ENCODE results near the gene CCDC171.
"Not testable (repeated sequence)": the region's sequence is repeated elsewhere in the genome, so short reads cannot be mapped to it uniquely, and the experiment has no call there.

Gene CCDC171

DNA sequence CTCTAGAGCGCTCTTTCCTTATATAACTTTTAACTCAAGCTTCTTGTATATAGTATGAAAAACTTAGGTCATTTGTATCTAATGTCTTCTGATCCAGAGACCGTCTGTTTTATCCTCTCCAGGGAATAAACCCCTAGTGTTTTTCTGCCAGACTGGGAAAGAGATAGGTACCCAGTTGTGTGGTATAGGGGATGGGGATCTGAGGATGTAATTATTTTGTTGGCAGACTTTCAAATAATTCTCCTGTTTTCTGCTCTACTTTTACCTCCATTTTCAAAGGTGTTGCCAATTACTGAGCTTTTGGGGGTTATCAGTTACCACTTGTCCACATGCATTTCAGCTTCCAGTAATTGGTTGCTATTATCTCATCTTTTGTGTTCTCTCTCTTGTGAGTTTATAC, 17.9 kb downstream of the CCDC171 start:
- DNase-seq, result peak in 1 of 3 experiments; percentile 60

DNA sequence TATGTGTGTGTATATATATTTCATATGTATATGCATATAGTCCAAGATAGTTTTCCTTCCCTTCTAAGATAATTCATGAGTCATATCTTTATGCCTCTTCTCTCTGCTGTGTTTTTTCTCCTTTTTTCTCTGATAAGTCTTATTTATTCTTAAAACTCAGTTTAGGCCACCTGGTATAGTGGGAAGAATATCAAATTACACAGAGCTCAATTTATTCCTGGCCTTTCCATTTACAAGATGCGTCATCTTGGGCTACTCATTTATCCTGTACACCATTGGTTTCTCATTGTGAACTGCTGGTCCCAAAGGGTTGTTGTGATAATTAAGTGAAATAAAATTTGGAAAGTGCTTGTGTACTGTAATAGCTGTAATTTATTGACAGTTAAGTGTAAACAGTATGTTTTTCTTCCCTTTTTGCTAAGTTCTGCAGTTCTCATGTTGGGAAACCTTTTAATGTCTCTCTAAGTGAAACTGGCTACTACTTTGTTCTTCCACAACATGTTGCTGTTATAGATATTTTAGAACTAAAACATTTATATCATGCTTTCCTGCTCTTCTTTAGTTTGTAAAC, 19.4 kb downstream of the CCDC171 start:
- peak in 1 of 3 experiments; percentile 53 for DNase-seq

- DNase-seq, result peak in 1 of 3 experiments; percentile 39
These were observed 23.7 kb downstream of the CCDC171 start for GRCh38 chr9:15576350-15577050.

GRCh38 chr9:15578714-15579113, 25.9 kb downstream of the CCDC171 start:
- DNase-seq, result no peak

DNA sequence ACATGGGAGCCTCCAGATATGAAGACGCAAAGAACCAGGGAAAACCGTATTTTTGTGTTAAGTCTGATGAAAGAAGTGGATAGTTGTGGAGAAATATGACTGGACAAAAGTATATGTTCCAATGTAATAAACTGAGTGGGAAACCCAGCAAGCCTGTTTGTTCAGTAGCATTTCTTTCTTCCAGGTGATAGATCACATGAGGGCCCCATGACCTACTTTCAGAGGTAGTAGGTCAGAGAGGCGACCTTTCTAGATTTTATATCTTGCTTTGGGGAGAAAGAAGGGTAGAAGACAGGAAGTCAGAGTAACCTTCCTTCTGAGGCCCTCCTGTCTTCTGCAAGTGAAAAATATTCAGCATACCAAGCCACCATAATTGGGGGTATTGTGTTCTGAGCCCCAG, 31.5 kb downstream of the CCDC171 start:
- no peak for DNase-seq

GRCh38 chr9:15592317-15592716, 39.5 kb downstream of the CCDC171 start:
- DNase-seq, result no peak

DNA sequence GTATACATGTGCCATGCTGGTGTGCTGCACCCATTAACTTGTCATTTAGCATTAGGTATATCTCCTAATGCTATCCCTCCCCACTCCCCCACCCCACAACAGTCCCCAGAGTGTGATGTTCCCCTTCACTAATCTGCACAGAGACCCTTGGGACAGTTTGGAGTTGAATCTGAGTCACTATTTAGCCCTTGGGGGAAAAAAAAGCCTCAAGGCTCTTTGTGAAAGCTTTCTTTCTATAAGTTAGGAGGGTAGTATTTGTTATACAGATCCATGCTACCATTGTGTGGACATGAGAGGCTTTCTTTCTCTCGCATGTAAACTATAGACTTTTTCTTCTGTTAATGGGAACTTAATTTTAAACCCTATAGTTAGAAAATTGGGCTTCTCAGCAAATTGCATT, 40.1 kb downstream of the CCDC171 start:
- not testable (repeated sequence) for DNase-seq

DNA sequence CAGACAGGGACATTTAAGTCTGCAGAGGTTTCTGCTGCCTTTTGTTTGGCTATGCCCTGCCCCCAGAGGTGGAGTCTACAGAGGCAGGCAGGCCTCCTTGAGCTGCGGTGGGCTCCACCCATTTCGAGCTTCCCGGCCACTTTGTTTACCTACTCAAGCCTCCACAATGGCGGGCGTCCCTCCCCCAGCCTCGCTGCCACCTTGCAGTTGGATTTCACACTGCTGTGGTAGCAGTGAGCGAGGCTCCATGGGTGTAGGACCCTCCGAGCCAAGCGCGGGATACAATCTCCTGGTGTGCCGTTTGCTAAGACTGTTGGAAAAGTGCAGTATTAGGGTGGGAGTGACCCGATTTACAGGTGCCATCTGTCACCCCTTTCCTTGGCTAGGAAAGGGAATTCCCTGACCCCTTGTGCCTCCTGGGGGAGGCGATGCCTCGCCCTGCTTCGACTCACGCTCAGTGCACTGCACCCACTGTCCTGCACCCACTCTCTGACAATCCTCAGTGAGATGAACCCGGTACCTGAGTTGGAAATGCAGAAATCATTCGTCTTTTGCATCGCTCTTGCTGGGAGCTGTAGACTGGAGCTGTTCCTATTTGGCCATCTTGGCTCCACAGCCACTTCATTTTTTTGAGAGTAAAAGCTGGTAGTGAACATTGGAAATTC, 48.0 kb downstream of the CCDC171 start:
- not testable (repeated sequence) for DNase-seq

- DNase-seq, result peak; percentile 7 to 73 (median 66)
These were observed 54.0 kb downstream of the CCDC171 start for GRCh38 chr9:15606643-15607472.

DNA sequence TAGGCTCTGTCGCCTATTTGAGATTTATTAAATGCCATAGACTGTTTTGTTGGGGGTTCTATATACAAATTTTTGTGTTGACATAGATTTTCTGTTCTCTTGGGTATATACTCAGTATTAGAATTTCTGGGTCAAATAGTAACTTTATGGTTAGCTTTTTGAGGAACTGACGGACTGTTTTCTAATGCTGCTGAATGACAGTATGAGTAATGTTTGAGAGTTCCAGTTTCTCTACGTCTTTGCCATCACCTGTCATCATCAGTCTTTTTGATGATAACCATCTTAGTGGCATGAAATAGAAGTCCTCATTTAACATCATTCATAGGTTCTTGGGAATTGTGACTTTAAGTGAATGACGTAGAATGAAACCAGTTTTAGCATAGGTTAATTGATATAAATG, 60.1 kb downstream of the CCDC171 start:
- no peak for DNase-seq

DNA sequence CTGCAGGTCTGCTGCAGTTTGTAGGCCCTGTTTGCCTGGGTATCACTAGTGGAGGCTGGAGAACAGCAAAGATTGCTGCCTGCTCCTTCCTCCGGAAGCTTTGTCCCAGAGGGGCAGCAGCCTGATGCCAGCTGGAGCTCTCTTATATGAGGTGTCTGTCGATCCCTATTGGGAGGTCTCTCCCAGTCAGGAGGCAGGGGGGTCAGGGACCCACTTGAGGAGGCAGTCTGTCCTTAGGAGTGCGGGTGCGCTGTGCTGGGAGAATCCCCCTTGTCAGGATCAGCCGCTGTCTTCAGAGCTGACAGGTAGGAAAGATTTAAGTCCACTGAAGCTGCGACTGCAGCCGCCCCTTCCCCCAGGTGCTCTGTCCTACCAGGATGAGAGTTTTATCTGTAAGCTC, 64.9 kb downstream of the CCDC171 start:
- DNase-seq, result no peak

- DNase-seq, result no peak
These were observed 65.9 kb downstream of the CCDC171 start for GRCh38 chr9:15618540-15619331.

- peak in 1 of 3 experiments; percentile 9 for DNase-seq
These were observed 69.6 kb downstream of the CCDC171 start for GRCh38 chr9:15622318-15622971.

- no peak for DNase-seq
These were observed 82.9 kb downstream of the CCDC171 start for GRCh38 chr9:15635752-15636151.

GRCh38 chr9:15640121-15640520, 87.3 kb downstream of the CCDC171 start:
- no peak for DNase-seq

GRCh38 chr9:15641291-15641690, 88.4 kb downstream of the CCDC171 start:
- DNase-seq, result no peak

DNA sequence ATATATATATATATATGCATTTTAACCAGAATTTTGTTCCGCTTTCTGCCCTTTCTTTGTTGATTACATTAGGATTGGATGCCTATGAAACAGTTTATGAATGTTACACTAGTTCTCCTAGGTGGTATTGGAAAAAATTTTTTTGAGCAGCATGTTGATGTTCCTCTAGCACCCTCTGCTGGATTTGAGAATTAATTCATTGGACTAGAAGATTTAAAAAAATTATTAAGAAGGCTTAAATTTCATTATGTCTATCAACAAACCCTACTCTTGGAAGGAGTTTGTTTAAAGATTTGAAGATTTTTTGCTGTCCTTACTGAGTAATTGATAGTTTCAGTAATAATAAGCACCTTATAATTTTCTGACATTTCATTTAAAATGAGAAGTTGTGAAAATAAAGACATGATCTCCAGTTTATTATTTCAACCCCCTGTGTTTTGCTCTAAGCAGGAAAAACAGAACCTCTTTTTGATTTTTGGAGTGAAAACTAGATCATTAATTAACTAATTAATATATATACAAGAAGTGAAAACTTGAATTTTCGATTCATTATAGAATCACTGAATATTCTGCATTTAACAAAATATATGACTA, 89.6 kb downstream of the CCDC171 start:
- DNase-seq, result peak in 2 of 3 experiments; percentile 31 to 59

GRCh38 chr9:15670246-15670645, 117.4 kb downstream of the CCDC171 start:
- no peak for DNase-seq

GRCh38 chr9:15670894-15671293, 118.1 kb downstream of the CCDC171 start:
- DNase-seq, result no peak

DNA sequence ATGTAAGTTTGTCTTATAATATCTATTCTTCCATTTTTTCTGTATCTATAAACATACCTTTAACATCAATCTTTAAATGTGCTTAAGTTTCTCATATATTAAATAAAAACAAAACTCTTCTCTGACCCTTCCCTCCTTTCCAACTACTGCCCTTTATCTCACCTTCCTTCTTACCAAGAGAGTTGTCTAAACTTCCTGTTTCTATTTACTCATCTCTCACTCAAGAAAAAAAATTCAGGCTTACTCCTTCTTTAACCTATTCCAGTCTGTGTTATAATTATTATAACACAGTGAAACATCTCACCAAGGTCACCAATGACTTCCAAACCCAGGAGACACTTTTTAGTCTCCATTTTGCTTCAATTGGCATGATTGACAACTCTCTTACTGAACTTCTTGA, 140.9 kb downstream of the CCDC171 start:
- DNase-seq, result no peak

- DNase-seq, result no peak
These were observed 144.1 kb downstream of the CCDC171 start for GRCh38 chr9:15696979-15697378.

Data from NCI-H1417 (cell line).